Endodermal cell (in vitro differentiated cells): ENCODE measurements around the gene HOXA9. TPM values are rescaled to one million over a fixed set of nuclear protein-coding genes. Genes with fewer than 3 reads are reported as not detected.
A peak's percentile ranks its signal among the peaks of the same experiment; 100 is the strongest.

Source experiments
- DNase-seq: peaks from one replicate; pipeline ENCODE4 v3.0.0-alpha.2; 2017
- H3K27ac ChIP-seq: 2 replicates; pipeline ENCODE4 v1.5.1; 2013; ENCODE audit warnings: mild to moderate bottlenecking, low read depth, low read length, moderate library complexity
- H3K27me3 ChIP-seq: 2 replicates; pipeline ENCODE4 v1.6.1; 2013; ENCODE audit warnings: mild to moderate bottlenecking, low read length, moderate library complexity; ENCODE audit not compliant: insufficient read depth, control insufficient read depth, poor library complexity, severe bottlenecking
- H3K36me3 ChIP-seq: 2 replicates; pipeline ENCODE4 v1.7.0; 2013; ENCODE audit warnings: mild to moderate bottlenecking, low read length, moderate library complexity; ENCODE audit not compliant: control insufficient read depth, insufficient read depth
- H3K4me1 ChIP-seq: one replicate; pipeline ENCODE4 v1.7.0; 2013; ENCODE audit warnings: low read length; ENCODE audit not compliant: control insufficient read depth, insufficient read depth
- H3K4me3 ChIP-seq: 2 replicates; pipeline ENCODE4 v1.5.1; 2013; ENCODE audit warnings: mild to moderate bottlenecking, low read length, moderate library complexity
- H3K9ac ChIP-seq: 2 replicates; pipeline ENCODE4 v1.6.1; 2013; ENCODE audit warnings: mild to moderate bottlenecking, low read length, moderate library complexity; ENCODE audit not compliant: poor library complexity, severe bottlenecking; ENCODE audit errors: extremely low read depth
- H3K9me3 ChIP-seq: 2 replicates; pipeline ENCODE4 v1.6.1; 2013; ENCODE audit warnings: mild to moderate bottlenecking, low read length, moderate library complexity; ENCODE audit not compliant: control insufficient read depth
- H3K27ac Mint-ChIP-seq: 2 replicates; pipeline ENCODE4 v1.8.0; 2020; ENCODE audit warnings: mixed read lengths
- H3K27me3 Mint-ChIP-seq: 2 replicates; pipeline ENCODE4 v1.8.0; 2021; ENCODE audit warnings: mild to moderate bottlenecking, mixed read lengths; ENCODE audit not compliant: insufficient read depth
- H3K36me3 Mint-ChIP-seq: 2 replicates; pipeline ENCODE4 v1.8.0; 2020; ENCODE audit warnings: low read depth, mixed read lengths
- H3K4me1 Mint-ChIP-seq: 2 replicates; pipeline ENCODE4 v1.8.0; 2020; ENCODE audit warnings: mixed read lengths
- H3K4me3 Mint-ChIP-seq: 2 replicates; pipeline ENCODE4 v1.8.0; 2020; ENCODE audit warnings: mild to moderate bottlenecking, moderate library complexity, mixed read lengths
- H3K9me3 Mint-ChIP-seq: 2 replicates; pipeline ENCODE4 v1.8.0; 2020; ENCODE audit warnings: mild to moderate bottlenecking, mixed read lengths
- CTCF ChIP-seq: fragments of 200-600 bp; sonication (generic); conservative IDR thresholded peaks from 2 replicates; pipeline ENCODE4 v1.5.0; 2021; ENCODE audit warnings: antibody characterized with exemption, mild to moderate bottlenecking
- WGBS, 2 experiments: methylation state at CpG; one replicate each; pipeline versions ENCODE4 v1.1.5 to v1.1.7; 2013; ENCODE audit warnings: missing lambda C conversion rate in 2 of 2, mixed read lengths in 1 of 2; ENCODE audit not compliant: insufficient coverage in 1 of 2, insufficient read length in 1 of 2; 5-methylcytosine and 5-hydroxymethylcytosine counted together
- total RNA-seq, 2 donors: library from RNA; stranded (reverse); fragmentation: NEBNext Ultra II Directional in 1 of 2; extraction: Animal tissue kit (Norgen Biotek cat#: 25700) in 1 of 2; gene quantifications; 2 replicates in 1 of 2; 3 replicates in 1 of 2; pipeline ENCODE4 v1.2.1, GENCODE V29; 2021

HOXA9 gene
- total RNA-seq, 2 donors from 2014 or later: not detected

DNA sequence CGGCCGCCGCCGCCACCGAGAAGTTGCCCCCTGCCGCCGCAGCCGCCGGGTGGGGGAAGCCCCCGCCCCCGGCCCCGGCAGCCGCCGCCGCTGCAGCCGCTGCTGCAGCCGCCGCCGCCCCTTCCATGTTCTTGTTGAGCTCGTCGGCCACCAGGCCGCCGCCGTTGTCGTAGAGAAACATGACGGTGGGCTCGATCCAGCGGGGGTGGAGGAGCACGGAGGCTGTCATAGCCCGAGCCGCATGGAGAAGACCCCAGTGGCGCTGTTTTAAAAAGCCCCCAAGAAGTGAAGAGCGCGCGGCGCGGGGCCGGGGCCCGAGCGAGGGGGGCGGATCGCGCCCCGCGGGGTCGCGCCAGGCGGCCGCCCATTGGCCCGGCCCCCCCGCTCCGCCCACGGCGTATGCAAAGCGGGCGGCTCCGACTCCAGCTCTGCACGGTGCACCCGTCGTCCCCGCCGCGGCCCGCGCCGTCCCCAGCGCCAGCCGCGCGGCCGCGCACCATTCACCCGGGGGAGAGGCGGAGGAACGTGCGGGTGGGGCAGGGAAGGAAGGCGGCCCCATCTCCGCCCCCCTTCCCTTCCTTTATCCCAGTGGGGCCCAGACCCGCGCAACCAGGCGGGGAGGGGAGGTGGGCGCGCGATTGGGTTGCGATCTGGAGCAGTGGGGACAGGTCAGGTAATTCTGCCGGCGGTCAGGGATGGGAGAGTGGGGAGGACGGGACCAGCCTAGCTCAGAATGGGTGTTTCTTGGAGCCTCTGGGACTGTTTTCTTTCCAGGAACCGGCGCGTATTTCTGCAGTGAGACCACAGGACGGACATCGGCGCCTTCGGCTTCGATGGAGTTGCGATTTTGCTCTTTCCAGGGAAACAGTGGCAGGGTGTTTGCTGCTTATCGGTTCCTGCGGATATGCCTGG, 34.8 kb upstream of the HOXA9 start, which contains the start of gene HOXA13:
HOXA13 (minus strand) TSS at position 243 of the 912 bp plus-strand sequence; CDS start at position 229, 14 bp downstream.
- Histone ChIP-seq H3K4me3 (no peak within 1 kb of the TSS), H3K9me3 (no peaks in the 10 kb centered on the region), H3K9ac (no peak within 1 kb of the TSS), H3K27ac (no peak within 1 kb of the TSS), H3K27me3 (peaks cover 97% of the 10 kb centered on the region), H3K4me1 (peaks cover 3% of the 10 kb centered on the region), H3K36me3 (no peaks in the 10 kb centered on the region)
- Mint-ChIP-seq H3K9me3 (no peaks in the 10 kb centered on the region), H3K27ac (no peak within 1 kb of the TSS), H3K36me3 (no peaks in the 10 kb centered on the region), H3K4me3 (peak within 1 kb of the TSS; percentile 54), H3K4me1 (peaks cover 8% of the 10 kb centered on the region), H3K27me3 (peaks cover 95% of the 10 kb centered on the region)
- peak; percentile 80 for DNase-seq
- TF ChIP-seq CTCF: no peak
- WGBS, 2 experiments: 1% methylated on average over 36 to 98 of the region's 99 CpGs

GRCh38 chr7:27198871-27199801, 33.8 kb upstream of the HOXA9 start:
- Histone ChIP-seq H3K27ac (no peak overlapping the region), H3K27me3 (peaks cover 97% of the 10 kb centered on the region), H3K4me1 (no peaks in the 10 kb centered on the region), H3K9me3 (no peaks in the 10 kb centered on the region), H3K36me3 (no peaks in the 10 kb centered on the region), H3K9ac (no peak overlapping the region), H3K4me3 (no peak overlapping the region)
- Mint-ChIP-seq H3K4me3 (peak overlapping the region; percentile 54), H3K27me3 (peaks cover 95% of the 10 kb centered on the region), H3K9me3 (no peaks in the 10 kb centered on the region), H3K27ac (no peak overlapping the region), H3K36me3 (no peaks in the 10 kb centered on the region), H3K4me1 (peaks cover 5% of the 10 kb centered on the region)
- 2 to 5% methylated on average over 14 to 93 of the region's 93 CpGs for WGBS, 2 experiments
- no peak for TF ChIP-seq CTCF
- DNase-seq: peak; percentile 83

DNA sequence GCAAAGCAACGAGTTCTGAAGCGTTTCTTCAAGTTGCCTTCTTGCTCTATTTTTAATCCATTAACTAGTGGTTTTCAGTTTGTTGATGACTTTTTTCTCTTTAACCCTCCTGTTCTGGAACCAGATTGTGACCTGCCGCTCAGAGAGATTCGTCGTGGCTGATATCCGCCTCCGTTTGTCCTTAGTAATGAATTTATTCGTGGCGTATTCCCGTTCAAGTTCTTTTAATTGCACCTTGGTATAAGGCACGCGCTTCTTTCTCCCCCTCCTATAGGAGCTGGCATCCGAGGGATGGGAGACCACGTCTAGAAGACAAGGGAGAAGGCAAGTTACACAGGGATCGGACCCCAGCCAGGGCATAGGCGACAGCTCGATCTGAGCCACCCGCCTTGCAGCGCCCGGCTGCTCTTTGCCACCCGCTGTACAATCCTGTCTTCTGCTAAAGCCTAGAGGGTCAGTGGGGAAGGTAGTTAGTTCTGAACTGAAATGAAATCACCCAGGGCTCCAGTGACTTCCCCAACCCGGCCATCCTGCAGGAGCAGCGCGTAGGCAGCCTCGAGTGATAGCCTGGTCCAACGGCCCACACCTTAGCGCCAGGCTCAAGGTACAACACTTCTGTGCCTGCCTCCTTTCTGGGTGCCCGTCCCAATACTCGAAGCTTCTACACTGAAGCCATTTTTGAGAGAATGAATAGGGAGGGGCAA, 33.0 kb upstream of the HOXA9 start:
- 11 to 14% methylated on average over 18 to 29 of the region's 29 CpGs for WGBS, 2 experiments
- Mint-ChIP-seq H3K27me3 (peaks cover 95% of the 10 kb centered on the region), H3K4me3 (peak overlapping the region; percentile 34), H3K9me3 (no peaks in the 10 kb centered on the region), H3K36me3 (no peaks in the 10 kb centered on the region), H3K4me1 (peaks cover 5% of the 10 kb centered on the region), H3K27ac (no peak overlapping the region)
- Histone ChIP-seq H3K9ac (no peak overlapping the region), H3K27ac (no peak overlapping the region), H3K4me1 (no peaks in the 10 kb centered on the region), H3K4me3 (no peak overlapping the region), H3K9me3 (no peaks in the 10 kb centered on the region), H3K27me3 (peaks cover 97% of the 10 kb centered on the region), H3K36me3 (no peaks in the 10 kb centered on the region)
- TF ChIP-seq CTCF: no peak
- DNase-seq: peak; percentile 59
